Mesenchymal stem cell (in vitro differentiated cells and primary cell): ENCODE measurements around the gene FBXW8.

Experiments
- DNase-seq: peaks from one replicate; pipeline ENCODE4 v3.0.0-alpha.2; 2013
- H2AFZ ChIP-seq: one replicate; pipeline ENCODE4 v1.6.1; 2013; ENCODE audit warnings: low read depth, mild to moderate bottlenecking, control low read depth, inconsistent platforms, low read length, moderate library complexity
- H2AK5ac ChIP-seq: 2 replicates; pipeline ENCODE4 v1.6.1; 2013; ENCODE audit warnings: low read length, moderate library complexity, mild to moderate bottlenecking, inconsistent platforms; ENCODE audit not compliant: severe bottlenecking
- H2BK120ac ChIP-seq: one replicate; pipeline ENCODE4 v1.6.1; 2013; ENCODE audit warnings: low read depth, mild to moderate bottlenecking, inconsistent platforms, low read length, moderate library complexity
- H2BK12ac ChIP-seq, 2 experiments: one replicate each; pipeline ENCODE4 v1.6.1; 2013; ENCODE audit warnings: inconsistent platforms in 2 of 2, low read length in 2 of 2, mild to moderate bottlenecking in 2 of 2, moderate library complexity in 2 of 2, control low read depth in 1 of 2
- H2BK15ac ChIP-seq: one replicate; pipeline ENCODE4 v1.6.1; 2013; ENCODE audit warnings: mild to moderate bottlenecking, low read depth, inconsistent platforms; ENCODE audit not compliant: poor library complexity, severe bottlenecking
- H2BK5ac ChIP-seq: 2 replicates; pipeline ENCODE4 v1.6.1; 2013; ENCODE audit warnings: low read depth, mild to moderate bottlenecking, low read length, control low read depth, inconsistent platforms; ENCODE audit not compliant: poor library complexity, severe bottlenecking
- H3K14ac ChIP-seq, 2 experiments: one replicate each; pipeline ENCODE4 v1.6.1; 2013; ENCODE audit warnings: inconsistent platforms in 2 of 2, low read length in 2 of 2, control low read depth in 1 of 2, mild to moderate bottlenecking in 1 of 2, moderate library complexity in 1 of 2
- H3K18ac ChIP-seq, 2 experiments: one replicate each; pipeline ENCODE4 v1.6.1; 2013; ENCODE audit warnings: inconsistent platforms in 2 of 2, low read length in 2 of 2, control low read depth in 1 of 2, low read depth in 1 of 2, mild to moderate bottlenecking in 1 of 2
- H3K23ac ChIP-seq, 2 experiments: one replicate each; pipeline ENCODE4 v1.6.1; 2013; ENCODE audit warnings: inconsistent platforms in 2 of 2, low read length in 2 of 2, mild to moderate bottlenecking in 2 of 2, moderate library complexity in 2 of 2, control low read depth in 1 of 2
- H3K27ac ChIP-seq: 2 replicates; pipeline ENCODE4 v1.5.1; 2013; ENCODE audit warnings: mild to moderate bottlenecking, moderate library complexity, low read length, control low read depth, inconsistent platforms; ENCODE audit not compliant: poor library complexity, severe bottlenecking
- H3K27me3 ChIP-seq, 2 experiments: 2 replicates each; pipeline versions ENCODE4 v1.6.1 to v1.7.0; 2013; ENCODE audit warnings: low read length in 2 of 2, mild to moderate bottlenecking in 2 of 2, moderate library complexity in 2 of 2, control low read depth in 1 of 2, inconsistent platforms in 1 of 2; ENCODE audit not compliant: control insufficient read depth in 1 of 2, insufficient read depth in 1 of 2
- H3K36me3 ChIP-seq, 2 experiments: 2 replicates each; pipeline versions ENCODE4 v1.6.1 to v1.7.0; 2013; ENCODE audit warnings: low read length in 2 of 2, control low read depth in 1 of 2, inconsistent platforms in 1 of 2, low read depth in 1 of 2, mild to moderate bottlenecking in 1 of 2; ENCODE audit not compliant: insufficient read depth in 2 of 2, control insufficient read depth in 1 of 2
- H3K4ac ChIP-seq, 2 experiments: one replicate each; pipeline ENCODE4 v1.6.1; 2013; ENCODE audit warnings: inconsistent platforms in 2 of 2, low read length in 2 of 2, mild to moderate bottlenecking in 2 of 2, moderate library complexity in 2 of 2, control low read depth in 1 of 2, low read depth in 1 of 2
- H3K4me1 ChIP-seq: 2 replicates; pipeline ENCODE4 v1.6.1; 2013; ENCODE audit warnings: low read depth, low read length, control low read depth; ENCODE audit not compliant: control insufficient read depth, insufficient read depth
- H3K4me2 ChIP-seq: 2 replicates; pipeline ENCODE4 v1.6.1; 2013; ENCODE audit warnings: low read length, mild to moderate bottlenecking, inconsistent platforms; ENCODE audit not compliant: poor library complexity, severe bottlenecking
- H3K4me3 ChIP-seq, 2 experiments: 2 replicates each; pipeline versions ENCODE4 v1.5.1 to v1.7.0; 2013; ENCODE audit warnings: low read length in 2 of 2, mild to moderate bottlenecking in 2 of 2, control low read depth in 1 of 2, low read depth in 1 of 2; ENCODE audit not compliant: insufficient read depth in 1 of 2
- H3K79me1 ChIP-seq: replicated peaks from 2 replicates; pipeline ENCODE4 v1.6.1; 2013; ENCODE audit warnings: mild to moderate bottlenecking, control low read depth, low read length, inconsistent platforms; ENCODE audit not compliant: poor library complexity, severe bottlenecking
- H3K9ac ChIP-seq: 2 replicates; pipeline ENCODE4 v1.7.0; 2013; ENCODE audit warnings: mild to moderate bottlenecking, low read length, moderate library complexity
- H3K9me3 ChIP-seq: 2 replicates; pipeline ENCODE4 v1.7.0; 2013; ENCODE audit warnings: mild to moderate bottlenecking, low read length; ENCODE audit not compliant: control insufficient read depth
- H4K8ac ChIP-seq: one replicate; pipeline ENCODE4 v1.6.1; 2013; ENCODE audit warnings: inconsistent platforms, mild to moderate bottlenecking, low read length, moderate library complexity
- H4K91ac ChIP-seq: one replicate; pipeline ENCODE4 v1.6.1; 2013; ENCODE audit warnings: mild to moderate bottlenecking, low read length, inconsistent platforms
- WGBS: methylation state at CpG from one replicate; pipeline ENCODE4 v1.1.7; 2013; ENCODE audit warnings: mixed read lengths; 5-methylcytosine and 5-hydroxymethylcytosine counted together

FBXW8 gene

GRCh38 chr12:117052386-117053049 lies 141.8 kb downstream of the FBXW8 start:
- Histone ChIP-seq H2AFZ (no peak overlapping the region), H3K9me3 (no peaks in the 10 kb centered on the region), H3K23ac (no peak overlapping the region), H3K4me1 (peaks cover 8% of the 10 kb centered on the region), H4K8ac (no peak overlapping the region), H3K27me3 (peaks cover 47 to 76% of the 10 kb centered on the region in 2 experiments), H2BK15ac (no peak overlapping the region), H3K9ac (no peak overlapping the region), H2AK5ac (no peak overlapping the region), H3K27ac (no peak overlapping the region), H3K18ac (no peak overlapping the region), H2BK120ac (no peak overlapping the region), H2BK5ac (no peak overlapping the region), H3K4ac (no peak overlapping the region), H3K4me3 (no peak overlapping the region), H2BK12ac (peak overlapping the region in 1 of 2 experiments; percentile 12), H4K91ac (no peak overlapping the region), H3K36me3 (no peaks in the 10 kb centered on the region), H3K79me1 (no peaks in the 10 kb centered on the region), H3K4me2 (no peak overlapping the region), H3K14ac (no peak overlapping the region)
- WGBS = 63% methylated on average over 8 of the region's 8 CpGs
- no peak for DNase-seq

- Histone ChIP-seq H2BK12ac (peak overlapping the region in 1 of 2 experiments; percentile 43), H3K27me3 (peaks cover 47 to 72% of the 10 kb centered on the region in 2 experiments), H3K4me1 (peaks cover 6% of the 10 kb centered on the region), H4K8ac (no peak overlapping the region), H3K9me3 (no peaks in the 10 kb centered on the region), H2BK5ac (no peak overlapping the region), H2BK15ac (no peak overlapping the region), H3K18ac (no peak overlapping the region), H3K36me3 (no peaks in the 10 kb centered on the region), H3K79me1 (no peaks in the 10 kb centered on the region), H3K27ac (no peak overlapping the region), H3K14ac (peak overlapping the region in 1 of 2 experiments; percentile 68), H3K4me2 (no peak overlapping the region), H3K4ac (no peak overlapping the region), H4K91ac (no peak overlapping the region), H2AFZ (no peak overlapping the region), H2BK120ac (no peak overlapping the region), H2AK5ac (no peak overlapping the region), H3K9ac (no peak overlapping the region), H3K4me3 (no peak overlapping the region), H3K23ac (no peak overlapping the region)
- no peak for DNase-seq
- WGBS = 55% methylated on average over 9 of the region's 9 CpGs
These were observed 142.3 kb downstream of the FBXW8 start for GRCh38 chr12:117053050-117053400.

GRCh38 chr12:117053597-117054201 lies 142.9 kb downstream of the FBXW8 start:
- H2BK5ac ChIP-seq = no peak overlapping the region
- H3K4me2 ChIP-seq = no peak overlapping the region
- H3K18ac ChIP-seq = no peak overlapping the region
- no peaks in the 10 kb centered on the region for H3K79me1 ChIP-seq
- no peaks in the 10 kb centered on the region for H3K4me1 ChIP-seq
- H2BK12ac ChIP-seq = no peak overlapping the region
- no peak overlapping the region for H2BK15ac ChIP-seq
- no peak overlapping the region for H3K23ac ChIP-seq
- H3K14ac ChIP-seq = no peak overlapping the region
- H2AFZ ChIP-seq = no peak overlapping the region
- H3K27ac ChIP-seq = no peak overlapping the region
- no peak overlapping the region for H3K9ac ChIP-seq
- no peaks in the 10 kb centered on the region for H3K36me3 ChIP-seq
- peaks cover 45 to 67% of the 10 kb centered on the region in 2 experiments for H3K27me3 ChIP-seq
- H3K9me3 ChIP-seq = no peaks in the 10 kb centered on the region
- WGBS = 90% methylated on average over 18 of the region's 18 CpGs
- no peak overlapping the region for H3K4ac ChIP-seq
- DNase-seq = no peak
- no peak overlapping the region for H2AK5ac ChIP-seq
- no peak overlapping the region for H2BK120ac ChIP-seq
- H4K91ac ChIP-seq = no peak overlapping the region
- H3K4me3 ChIP-seq = no peak overlapping the region
- no peak overlapping the region for H4K8ac ChIP-seq

GRCh38 chr12:117054279-117054678 lies 143.5 kb downstream of the FBXW8 start:
- Histone ChIP-seq H2BK120ac (no peak overlapping the region), H2AK5ac (no peak overlapping the region), H3K4me1 (no peaks in the 10 kb centered on the region), H3K4ac (no peak overlapping the region), H3K79me1 (no peaks in the 10 kb centered on the region), H4K8ac (no peak overlapping the region), H2BK15ac (no peak overlapping the region), H3K14ac (no peak overlapping the region), H3K23ac (no peak overlapping the region), H3K9me3 (no peaks in the 10 kb centered on the region), H3K4me3 (no peak overlapping the region), H3K9ac (no peak overlapping the region), H3K4me2 (no peak overlapping the region), H3K27ac (no peak overlapping the region), H3K27me3 (peaks cover 43 to 68% of the 10 kb centered on the region in 2 experiments), H4K91ac (no peak overlapping the region), H3K18ac (no peak overlapping the region), H3K36me3 (no peaks in the 10 kb centered on the region), H2BK5ac (no peak overlapping the region), H2BK12ac (no peak overlapping the region), H2AFZ (no peak overlapping the region)
- no peak for DNase-seq
- WGBS = 72% methylated on average over 6 of the region's 6 CpGs
